Smooth muscle cell (in vitro differentiated cells): ENCODE measurements around the gene LRRTM4. TPM values are rescaled to one million over a fixed set of nuclear protein-coding genes. Genes with fewer than 3 reads are reported as not detected.

ENCODE experiments used
- DNase-seq: peaks from one replicate; lab custom pipeline; 2025; ENCODE audit not compliant: unreplicated experiment; lab: John Stamatoyannopoulos, UW
- H2AFZ ChIP-seq: fragments of 200-600 bp; sonication (generic); 2 replicates; pipeline ENCODE4 v1.6.0; 2016; ENCODE audit warnings: antibody characterized with exemption, low read depth, mild to moderate bottlenecking
- H3F3A ChIP-seq: fragments of 200-600 bp; sonication (generic); 2 replicates; pipeline ENCODE4 v1.6.0; 2017; ENCODE audit warnings: antibody characterized with exemption, low read depth
- H3K27ac ChIP-seq: fragments of 200-600 bp; sonication (generic); 2 replicates; pipeline ENCODE4 v1.5.1; 2016; ENCODE audit warnings: low read depth, mild to moderate bottlenecking
- H3K27me3 ChIP-seq: fragments of 200-600 bp; sonication (generic); 2 replicates; pipeline ENCODE4 v1.6.1; 2016; ENCODE audit warnings: low read depth, mild to moderate bottlenecking
- H3K36me3 ChIP-seq: fragments of 200-600 bp; sonication (generic); 2 replicates; pipeline ENCODE4 v1.5.1; 2016; ENCODE audit warnings: low read depth
- H3K4me1 ChIP-seq: fragments of 200-600 bp; sonication (generic); 2 replicates; pipeline ENCODE4 v1.5.1; 2016; ENCODE audit warnings: low read depth
- H3K4me2 ChIP-seq: fragments of 200-600 bp; sonication (generic); 2 replicates; pipeline ENCODE4 v1.6.0; 2016; ENCODE audit warnings: mild to moderate bottlenecking
- H3K4me3 ChIP-seq: fragments of 200-600 bp; sonication (generic); 2 replicates; pipeline ENCODE4 v1.5.1; 2016; ENCODE audit warnings: mild to moderate bottlenecking
- H3K79me2 ChIP-seq: fragments of 200-600 bp; sonication (generic); 2 replicates; pipeline ENCODE4 v1.6.0; 2016; ENCODE audit warnings: low read depth, mild to moderate bottlenecking
- H3K9ac ChIP-seq: fragments of 200-600 bp; sonication (generic); 2 replicates; pipeline ENCODE4 v1.6.0; 2016; ENCODE audit warnings: low read depth
- H3K9me3 ChIP-seq: fragments of 200-600 bp; sonication (generic); replicated peaks from 2 replicates; pipeline ENCODE4 v1.5.1; 2016; ENCODE audit warnings: low read depth
- H4K20me1 ChIP-seq: fragments of 200-600 bp; sonication (generic); 2 replicates; pipeline ENCODE4 v1.6.0; 2016; ENCODE audit warnings: low read depth
- WGBS: methylation state at CpG from one replicate; pipeline ENCODE4 v1.1.7; 2016; ENCODE audit warnings: low lambda C conversion rate; 5-methylcytosine and 5-hydroxymethylcytosine counted together
- polyA plus RNA-seq: library from polyadenylated mRNA; unstranded; fragments of >200 nt; fragmentation: Nextera tagmentation; extraction: Ambion mirVana; gene quantifications from 2 replicates; pipeline ENCODE4 v1.2.1, GENCODE V29; 2016
- total RNA-seq: library from RNA; depleted of rRNA; stranded (reverse); fragments of >200 nt; gene quantifications from 2 replicates; pipeline ENCODE4 v1.2.3, GENCODE V29; 2014
- TF ChIP-seq, protein P1 (sequence below): fragments of 200-600 bp; sonication (generic); IDR thresholded peaks from 2 replicates; pipeline ENCODE4 v1.5.1; 2017; ENCODE audit warnings: borderline replicate concordance, mild to moderate bottlenecking, antibody characterized with exemption; ENCODE audit not compliant: insufficient read depth, poor library complexity, severe bottlenecking

The LRRTM4 gene
- total and polyA plus RNA-seq, 2 experiments from 2014 or later, result 1.4 to 5.5 TPM

DNA sequence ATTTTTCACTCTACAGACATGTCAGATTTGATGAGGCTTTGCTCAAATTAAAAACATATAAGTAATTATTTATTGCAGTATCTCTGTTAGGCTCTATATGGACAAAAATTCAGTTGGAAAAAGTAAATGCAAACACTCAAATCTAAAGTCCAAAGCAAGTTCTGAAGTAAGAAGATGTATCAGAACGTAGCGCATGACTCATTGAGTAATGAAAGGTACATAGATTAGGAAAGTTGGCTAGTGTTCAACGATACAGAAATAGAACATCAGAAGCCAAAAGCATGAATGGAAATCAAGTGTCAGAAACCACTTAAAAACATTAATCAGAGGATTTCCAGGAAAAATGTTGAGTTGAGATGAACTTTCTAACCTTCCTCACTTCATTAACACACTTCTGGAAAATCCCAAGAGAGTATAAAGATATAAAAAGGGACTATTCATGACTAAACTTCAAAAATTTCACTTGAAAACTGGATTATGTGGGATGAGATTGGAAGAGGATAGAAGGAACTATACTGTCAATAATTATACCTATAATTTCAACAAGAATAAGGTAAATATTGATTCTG lies 494.1 kb downstream of the LRRTM4 start:
- Histone ChIP-seq H2AFZ (no peak overlapping the region), H3K9me3 (no peaks in the 10 kb centered on the region), H3K79me2 (no peaks in the 10 kb centered on the region), H3K36me3 (no peaks in the 10 kb centered on the region), H3F3A (no peaks in the 10 kb centered on the region), H3K4me2 (no peak overlapping the region), H4K20me1 (no peaks in the 10 kb centered on the region), H3K4me1 (no peaks in the 10 kb centered on the region), H3K27ac (no peak overlapping the region), H3K27me3 (no peaks in the 10 kb centered on the region), H3K9ac (no peak overlapping the region), H3K4me3 (no peak overlapping the region)
- DNase-seq, result no peak
- WGBS, result 73% methylated on average over 3 of the region's 3 CpGs
- TF ChIP-seq, protein P1, sequence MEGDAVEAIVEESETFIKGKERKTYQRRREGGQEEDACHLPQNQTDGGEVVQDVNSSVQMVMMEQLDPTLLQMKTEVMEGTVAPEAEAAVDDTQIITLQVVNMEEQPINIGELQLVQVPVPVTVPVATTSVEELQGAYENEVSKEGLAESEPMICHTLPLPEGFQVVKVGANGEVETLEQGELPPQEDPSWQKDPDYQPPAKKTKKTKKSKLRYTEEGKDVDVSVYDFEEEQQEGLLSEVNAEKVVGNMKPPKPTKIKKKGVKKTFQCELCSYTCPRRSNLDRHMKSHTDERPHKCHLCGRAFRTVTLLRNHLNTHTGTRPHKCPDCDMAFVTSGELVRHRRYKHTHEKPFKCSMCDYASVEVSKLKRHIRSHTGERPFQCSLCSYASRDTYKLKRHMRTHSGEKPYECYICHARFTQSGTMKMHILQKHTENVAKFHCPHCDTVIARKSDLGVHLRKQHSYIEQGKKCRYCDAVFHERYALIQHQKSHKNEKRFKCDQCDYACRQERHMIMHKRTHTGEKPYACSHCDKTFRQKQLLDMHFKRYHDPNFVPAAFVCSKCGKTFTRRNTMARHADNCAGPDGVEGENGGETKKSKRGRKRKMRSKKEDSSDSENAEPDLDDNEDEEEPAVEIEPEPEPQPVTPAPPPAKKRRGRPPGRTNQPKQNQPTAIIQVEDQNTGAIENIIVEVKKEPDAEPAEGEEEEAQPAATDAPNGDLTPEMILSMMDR, result no peak

DNA sequence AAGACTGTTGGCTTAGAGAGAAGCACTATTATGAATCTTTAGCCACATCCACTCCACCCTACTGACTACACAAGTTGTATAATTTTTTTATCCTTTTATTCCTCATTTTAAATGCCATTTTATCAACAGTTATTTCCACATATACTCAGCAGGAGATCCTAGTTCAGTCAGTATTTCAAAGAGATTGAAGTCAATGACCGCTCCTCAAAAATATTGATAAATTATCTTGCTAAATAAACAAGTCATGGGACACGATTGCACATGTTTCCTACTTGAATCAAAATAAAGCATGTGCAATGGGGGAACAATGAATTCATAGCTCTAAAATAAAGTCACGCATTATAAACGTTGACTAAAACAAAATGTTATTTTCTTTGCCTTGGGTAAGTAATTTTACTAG lies 496.5 kb downstream of the LRRTM4 start:
- Histone ChIP-seq H2AFZ (no peak overlapping the region), H3F3A (no peaks in the 10 kb centered on the region)
- WGBS, result 92% methylated on average over 4 of the region's 4 CpGs

DNA sequence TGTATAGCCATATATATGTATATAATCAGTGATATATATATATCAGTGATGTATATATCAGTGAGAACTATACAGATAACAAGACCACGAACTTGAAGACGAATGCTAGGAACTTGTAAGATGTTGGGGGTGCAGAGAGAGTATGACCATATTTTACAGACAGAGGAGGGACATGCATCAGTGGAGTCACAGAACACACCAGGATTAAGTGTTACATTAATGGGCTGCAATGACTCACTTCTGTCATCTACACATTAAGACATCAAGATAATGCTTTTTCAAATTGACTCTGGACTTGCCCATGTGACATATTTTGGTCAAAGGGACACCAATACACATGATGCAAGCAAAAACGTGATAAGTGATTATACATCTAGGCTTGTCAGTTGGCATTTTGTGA lies 501.0 kb downstream of the LRRTM4 start:
- WGBS, result 85% methylated on average over 3 of the region's 3 CpGs
- no peaks in the 10 kb centered on the region for H3K36me3 ChIP-seq
- H3K9ac ChIP-seq, result no peak overlapping the region
- H3K27ac ChIP-seq, result no peak overlapping the region
- no peaks in the 10 kb centered on the region for H3K9me3 ChIP-seq
- DNase-seq, result no peak
- TF ChIP-seq, protein P1, result no peak
- H3K4me2 ChIP-seq, result no peak overlapping the region
- H3F3A ChIP-seq, result no peaks in the 10 kb centered on the region
- no peak overlapping the region for H3K4me3 ChIP-seq
- no peaks in the 10 kb centered on the region for H3K27me3 ChIP-seq
- H3K79me2 ChIP-seq, result no peaks in the 10 kb centered on the region
- no peak overlapping the region for H2AFZ ChIP-seq
- no peaks in the 10 kb centered on the region for H4K20me1 ChIP-seq
- H3K4me1 ChIP-seq, result peaks cover 13% of the 10 kb centered on the region

More for the DNA sequence above, 496.5 kb downstream of the LRRTM4 start:
- H3K79me2 ChIP-seq, result no peaks in the 10 kb centered on the region
- H3K4me1 ChIP-seq, result no peaks in the 10 kb centered on the region
- no peaks in the 10 kb centered on the region for H3K27me3 ChIP-seq
- no peak overlapping the region for H3K4me3 ChIP-seq
- H4K20me1 ChIP-seq, result no peaks in the 10 kb centered on the region
- H3K36me3 ChIP-seq, result no peaks in the 10 kb centered on the region
- TF ChIP-seq, protein P1, result no peak
- no peaks in the 10 kb centered on the region for H3K9me3 ChIP-seq
- H3K9ac ChIP-seq, result no peak overlapping the region
- H3K4me2 ChIP-seq, result no peak overlapping the region
- DNase-seq, result no peak
- no peak overlapping the region for H3K27ac ChIP-seq

DNA sequence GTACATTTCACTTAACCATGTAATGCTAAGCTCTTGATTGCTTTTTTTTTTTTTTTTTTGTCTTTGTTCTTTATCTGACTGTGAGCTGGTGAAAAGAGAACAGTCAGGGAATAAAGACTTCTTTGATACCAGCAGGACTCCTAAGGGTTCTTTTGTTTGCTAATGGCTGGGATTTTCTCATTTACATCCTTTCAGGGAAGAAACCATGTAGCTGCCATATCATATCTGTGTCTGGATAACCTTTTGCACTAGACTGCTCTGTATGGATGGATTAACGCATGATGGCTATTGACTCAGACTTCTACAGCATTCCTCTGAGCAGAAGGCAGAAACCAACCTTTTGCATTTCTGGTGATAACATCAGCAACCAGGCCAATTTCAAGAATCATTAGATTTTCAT lies 504.0 kb downstream of the LRRTM4 start:
- H3F3A ChIP-seq, result no peaks in the 10 kb centered on the region
- H3K79me2 ChIP-seq, result no peaks in the 10 kb centered on the region
- H2AFZ ChIP-seq, result no peak overlapping the region
- peaks cover 13% of the 10 kb centered on the region for H3K4me1 ChIP-seq
- no peak for DNase-seq
- WGBS, result 43% methylated on average over 1 of the region's 1 CpG
- H4K20me1 ChIP-seq, result no peaks in the 10 kb centered on the region
- H3K27ac ChIP-seq, result no peak overlapping the region
- no peak overlapping the region for H3K9ac ChIP-seq
- H3K9me3 ChIP-seq, result no peaks in the 10 kb centered on the region
- TF ChIP-seq, protein P1, result no peak
- no peak overlapping the region for H3K4me2 ChIP-seq
- H3K36me3 ChIP-seq, result no peaks in the 10 kb centered on the region
- H3K4me3 ChIP-seq, result no peak overlapping the region
- H3K27me3 ChIP-seq, result no peaks in the 10 kb centered on the region
